GM18526 (cell line): Measurements from ENCODE around the gene CAMKMT.

ENCODE experiments used
- POLR2A ChIP-seq: IDR thresholded peaks from 3 replicates; pipeline ENCODE4 v1.6.1; 2011; ENCODE audit not compliant: insufficient read length; ENCODE audit errors: extremely low read depth

The CAMKMT gene

DNA sequence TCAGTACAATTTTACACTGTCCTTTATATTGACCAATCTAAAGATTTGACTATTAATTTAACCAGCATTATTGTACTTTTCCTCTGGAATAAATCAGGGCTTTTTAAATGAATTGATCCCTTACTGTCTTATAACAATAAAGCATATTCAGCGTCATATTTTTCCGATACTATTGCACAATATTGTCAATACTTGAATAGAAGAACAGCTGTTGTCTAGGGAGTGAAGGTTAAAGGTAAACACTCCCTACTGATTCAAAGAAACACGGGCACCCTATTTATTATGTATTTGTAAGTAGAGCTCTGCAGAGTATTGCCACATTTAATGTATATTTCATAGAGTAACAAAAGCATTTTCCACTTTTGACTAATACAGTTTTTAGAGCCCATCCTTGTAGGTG, 134.4 kb downstream of the CAMKMT start:
- TF ChIP-seq POLR2A, result no peak

DNA sequence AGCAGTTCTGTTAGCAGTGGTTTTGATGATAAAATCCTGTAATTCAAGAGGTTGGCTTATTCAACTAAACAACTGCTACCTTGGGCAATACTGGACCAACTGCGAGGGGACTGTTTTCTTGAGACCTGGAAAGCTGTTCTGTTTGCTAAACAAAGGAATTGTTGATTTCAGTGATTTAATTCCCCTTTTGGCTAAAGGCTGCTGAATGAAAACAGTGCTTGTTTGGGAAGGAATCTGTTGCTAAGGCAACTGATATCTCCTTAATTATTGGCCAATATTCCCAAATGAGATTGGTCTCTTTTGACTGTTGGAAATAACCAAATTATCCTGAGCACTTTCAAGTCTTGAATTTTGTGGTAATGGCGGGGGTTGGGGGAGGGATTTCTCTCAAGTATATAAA, 136.8 kb downstream of the CAMKMT start:
- TF ChIP-seq POLR2A, result no peak

DNA sequence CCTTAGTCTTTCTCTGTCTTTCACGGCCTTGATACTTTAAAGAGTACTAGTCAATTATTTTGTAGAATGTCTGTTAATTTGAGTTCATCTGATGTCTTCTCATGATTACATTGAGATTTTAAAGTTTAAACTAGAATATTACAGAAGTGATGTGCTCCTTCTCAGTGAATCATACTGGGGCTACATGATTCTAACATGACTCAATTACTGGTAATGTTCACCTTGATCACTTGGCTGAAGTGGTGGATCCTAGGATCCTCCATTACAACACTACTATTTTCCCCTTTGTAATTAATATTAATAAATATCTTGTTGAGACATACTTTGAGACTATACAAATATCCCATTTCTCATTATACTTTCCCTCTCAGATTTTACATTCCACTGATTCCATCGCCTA, 148.5 kb downstream of the CAMKMT start:
- TF ChIP-seq POLR2A, result no peak

DNA sequence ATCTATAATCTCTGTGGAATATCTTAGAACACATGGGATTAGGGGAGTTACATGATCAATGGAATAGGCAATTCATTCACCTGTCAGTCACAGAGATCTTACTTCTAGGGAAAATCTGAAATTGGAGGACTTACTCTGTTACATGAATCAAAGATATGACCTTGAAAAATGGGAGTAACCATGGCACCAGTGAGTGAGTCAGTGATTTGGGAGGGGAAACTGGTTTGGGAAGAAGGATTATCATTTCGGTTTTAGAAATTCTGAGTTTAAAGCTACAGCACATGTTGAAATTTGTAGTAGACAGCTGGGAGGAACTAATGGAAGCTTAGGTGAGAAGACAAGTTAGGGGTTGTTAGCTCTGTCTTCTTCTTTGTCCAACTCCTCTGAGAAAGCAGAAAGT, 153.7 kb downstream of the CAMKMT start:
- no peak for TF ChIP-seq POLR2A

DNA sequence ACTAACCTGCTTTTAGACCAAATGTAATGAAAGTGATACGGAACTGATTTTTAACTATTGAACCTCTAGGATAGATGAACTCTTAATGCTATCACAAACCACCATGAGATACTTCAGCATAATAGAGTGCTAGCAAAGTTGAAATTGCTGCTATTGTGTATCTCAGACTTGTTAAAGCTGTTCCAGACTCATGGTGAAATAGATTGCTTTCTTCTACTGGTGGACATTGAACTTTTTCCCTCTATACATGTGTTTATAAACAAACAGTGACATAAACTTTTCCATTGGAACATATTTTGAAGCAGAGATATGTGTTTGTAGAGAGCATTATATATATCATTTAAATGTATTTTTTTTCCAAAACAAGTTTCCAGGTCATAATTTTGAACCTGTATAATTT, 157.3 kb downstream of the CAMKMT start:
- TF ChIP-seq POLR2A, result no peak

DNA sequence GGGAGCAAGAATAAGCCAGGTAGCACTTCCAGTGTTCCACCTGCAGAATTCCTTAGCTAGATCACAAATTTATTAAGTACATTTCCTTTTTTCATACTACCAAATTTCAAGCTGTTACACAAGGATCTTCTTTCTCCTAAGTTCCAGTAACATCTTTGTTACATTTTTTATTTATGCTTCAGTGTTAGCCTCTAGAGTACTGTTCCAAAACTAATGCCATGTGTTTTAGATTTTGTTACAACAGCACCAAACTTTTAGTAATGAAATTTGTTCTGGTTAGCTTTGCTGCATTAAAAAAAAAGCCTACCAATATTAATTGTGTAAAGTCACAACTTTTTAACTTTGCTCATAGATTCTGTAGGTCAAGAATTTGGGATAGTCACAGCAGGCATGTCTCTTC, 161.1 kb downstream of the CAMKMT start:
- TF ChIP-seq POLR2A, result no peak

DNA sequence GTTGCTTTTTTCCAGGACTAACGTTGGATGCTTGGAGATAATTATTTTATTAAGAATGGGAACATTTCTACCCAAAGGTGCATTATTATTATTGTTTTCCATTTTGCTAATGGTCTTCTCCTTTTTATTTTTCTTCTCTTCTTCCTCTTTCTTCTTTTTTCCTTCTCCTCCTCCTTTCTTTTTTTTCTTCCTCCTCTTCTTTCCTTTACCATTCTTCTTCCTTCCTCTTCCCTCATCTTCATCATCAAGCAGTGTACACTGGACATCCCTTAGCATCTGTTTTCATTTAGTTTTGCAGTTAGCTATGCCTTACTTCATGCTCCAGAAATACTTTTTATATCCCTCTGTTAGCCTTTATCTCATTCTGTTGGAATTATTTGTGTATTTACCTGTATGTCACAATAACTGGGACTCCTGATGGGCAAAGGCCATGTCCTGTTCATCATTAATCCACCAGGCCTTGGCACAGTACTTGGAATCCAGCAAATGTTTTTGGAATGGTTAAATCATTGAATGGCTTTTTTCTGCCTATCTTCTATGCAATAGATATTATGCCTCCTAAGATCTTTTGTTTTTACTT, 162.7 kb downstream of the CAMKMT start:
- no peak for TF ChIP-seq POLR2A

DNA sequence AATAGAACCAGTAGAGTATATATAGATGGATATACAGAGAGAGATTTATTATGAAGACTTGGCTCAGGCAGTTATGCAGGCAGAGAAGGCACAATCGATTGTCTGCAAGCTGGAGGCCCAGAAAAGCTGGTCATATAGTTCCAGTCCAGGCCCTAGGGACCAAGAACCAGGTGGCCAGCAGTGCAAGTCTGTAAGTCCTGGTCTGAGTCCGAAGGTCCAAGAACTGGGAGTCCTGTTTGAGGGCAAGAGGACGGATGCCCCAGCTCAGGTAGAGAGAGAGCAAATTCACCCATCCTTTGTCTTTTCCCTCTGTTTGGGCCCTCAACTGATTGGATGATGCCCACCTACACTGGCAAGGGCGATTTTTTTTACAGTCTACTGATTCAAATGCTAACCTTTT, 164.6 kb downstream of the CAMKMT start:
- TF ChIP-seq POLR2A, result no peak

DNA sequence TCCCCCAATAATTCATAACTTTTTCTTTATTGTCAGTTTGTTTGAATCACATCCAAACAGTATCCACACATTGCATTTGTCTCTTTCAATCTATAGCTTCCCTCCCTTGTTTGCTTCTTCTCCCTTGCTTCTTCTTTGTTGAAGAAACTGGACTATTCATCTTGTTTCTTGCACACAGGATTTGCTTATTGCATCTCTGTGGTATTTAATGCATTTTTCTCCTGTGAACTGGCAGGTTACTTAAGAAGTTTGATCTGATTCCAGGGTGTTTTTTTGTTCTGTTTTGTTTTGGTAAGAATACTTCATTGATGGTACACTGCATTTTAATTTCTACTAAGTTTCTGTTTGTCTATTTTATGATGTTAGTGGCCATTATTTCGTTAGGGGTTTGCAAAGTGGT, 166.8 kb downstream of the CAMKMT start:
- no peak for TF ChIP-seq POLR2A

DNA sequence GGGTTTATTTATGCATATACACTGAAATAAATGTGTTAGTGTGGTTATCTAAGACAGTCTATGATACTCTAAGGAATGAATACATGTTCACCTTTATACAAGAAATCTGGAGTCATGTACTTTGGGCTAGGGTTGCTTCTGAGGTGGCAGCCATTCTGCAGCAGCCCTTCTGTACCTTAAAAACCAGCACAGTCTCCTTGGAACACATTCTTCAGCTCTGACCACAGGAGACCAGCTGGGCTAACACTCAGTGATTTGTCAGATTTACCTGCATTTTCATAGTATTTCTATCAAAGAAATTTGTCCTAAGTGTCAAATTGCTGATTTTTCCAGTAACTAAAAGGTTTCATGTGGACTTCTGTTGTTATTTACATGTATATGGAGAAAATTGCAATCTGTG, 167.7 kb downstream of the CAMKMT start:
- TF ChIP-seq POLR2A, result no peak

DNA sequence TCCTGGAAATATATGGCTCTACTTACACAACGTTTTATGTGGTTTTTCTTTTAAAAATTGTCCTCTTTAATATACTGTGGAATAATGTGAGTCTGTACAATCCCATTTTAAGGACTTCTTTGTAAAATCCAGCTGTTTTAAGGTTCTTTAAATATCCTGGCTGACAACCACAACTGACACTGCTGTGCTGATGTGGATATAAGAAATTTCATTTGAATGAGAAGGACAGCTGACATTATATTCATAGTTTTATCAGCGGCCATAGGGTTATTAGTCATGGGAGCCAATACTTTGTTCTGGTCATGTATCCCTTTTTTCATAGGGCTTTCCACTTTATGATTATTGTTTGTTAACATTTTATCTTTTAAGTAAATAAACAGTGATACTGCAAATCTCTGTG, 169.5 kb downstream of the CAMKMT start:
- TF ChIP-seq POLR2A, result no peak

DNA sequence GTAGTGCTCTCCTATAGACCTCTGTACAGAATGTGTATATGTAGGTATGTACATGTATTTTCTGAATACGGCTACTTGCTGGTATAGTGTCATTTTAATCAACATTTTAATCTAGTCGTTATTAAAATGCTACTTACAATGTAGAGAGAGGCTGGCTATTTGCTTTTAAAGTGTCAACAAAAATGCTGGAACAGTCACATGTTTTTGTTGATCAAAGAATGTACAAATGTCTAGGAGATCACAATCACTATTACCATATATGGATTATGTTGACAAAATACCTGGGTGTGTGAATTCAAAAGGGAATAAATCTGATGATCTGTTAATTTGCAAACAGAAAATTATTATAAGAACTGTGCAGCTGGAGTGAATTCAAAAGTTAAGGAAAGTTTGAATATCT, 170.3 kb downstream of the CAMKMT start:
- TF ChIP-seq POLR2A, result no peak

DNA sequence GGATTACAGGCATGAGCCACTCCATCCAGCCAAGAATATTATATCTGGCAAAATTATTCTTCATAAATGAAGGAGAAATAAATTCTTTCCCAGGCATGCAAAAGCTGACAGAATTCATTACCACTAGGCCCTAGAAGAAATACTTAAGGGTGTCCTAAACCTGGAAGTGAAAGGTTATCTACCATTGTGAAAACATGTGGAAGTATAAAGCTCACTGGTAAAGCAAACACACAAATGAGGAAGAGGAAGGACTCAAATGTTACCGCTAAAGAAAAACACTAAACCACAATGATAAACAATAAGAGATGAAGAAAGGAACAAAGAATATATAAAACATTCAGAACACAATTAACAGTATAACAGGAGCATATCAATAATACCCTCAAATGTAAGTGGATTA, 171.8 kb downstream of the CAMKMT start:
- TF ChIP-seq POLR2A, result no peak

DNA sequence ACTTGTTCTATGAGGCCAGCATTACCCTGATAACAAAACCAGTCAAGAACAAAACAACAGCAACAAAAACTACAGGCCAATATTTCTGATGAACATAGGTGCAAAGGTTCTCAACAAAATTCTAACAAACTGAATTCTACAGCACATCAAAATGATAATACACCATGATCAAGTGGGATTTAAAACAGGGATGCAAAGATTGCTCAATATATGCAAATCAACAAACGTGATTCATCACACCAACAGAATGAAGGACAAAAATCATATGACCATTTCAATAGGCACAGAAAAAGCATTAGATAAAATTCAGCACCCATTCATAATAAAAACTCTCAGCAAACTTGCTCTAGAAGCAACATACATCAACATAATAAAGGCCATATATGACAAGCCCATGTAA, 173.6 kb downstream of the CAMKMT start:
- no peak for TF ChIP-seq POLR2A

DNA sequence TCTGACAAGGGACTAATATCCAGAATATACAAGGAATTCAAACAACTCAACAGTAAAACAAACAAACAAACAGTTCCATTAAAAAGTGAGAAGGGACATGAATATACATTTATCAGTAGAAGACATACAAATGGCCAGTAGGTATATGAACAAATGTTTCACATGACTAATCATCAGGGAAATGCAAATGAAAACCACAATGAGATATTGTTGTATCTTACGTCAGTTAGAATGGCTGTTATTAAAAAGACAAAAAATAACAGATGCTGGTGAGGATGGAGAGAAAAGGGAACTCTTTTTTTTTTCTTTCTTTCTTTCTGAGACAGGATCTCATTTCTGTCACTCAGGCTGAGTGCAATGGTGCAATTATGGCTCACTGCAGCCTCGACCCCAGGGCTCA, 175.5 kb downstream of the CAMKMT start:
- TF ChIP-seq POLR2A, result no peak

DNA sequence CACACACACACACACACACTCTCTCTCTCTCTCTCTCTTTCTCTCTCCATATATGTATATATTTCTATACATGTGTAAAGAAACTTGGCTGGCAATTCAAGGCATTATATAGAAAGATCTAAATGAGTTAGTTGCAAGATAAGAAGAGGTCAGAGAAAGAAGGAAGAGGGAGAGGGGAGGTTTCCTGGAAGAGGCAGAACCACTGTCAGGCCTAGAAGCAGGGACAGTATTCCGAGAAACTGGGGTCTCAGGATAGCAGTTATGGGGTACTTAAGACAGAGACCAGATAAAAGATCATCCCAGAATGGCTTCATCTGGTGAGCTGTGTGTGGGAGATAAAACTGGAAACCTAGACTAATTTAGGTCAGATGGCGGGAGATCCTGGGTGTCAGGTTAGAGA, 180.8 kb downstream of the CAMKMT start:
- TF ChIP-seq POLR2A, result no peak

DNA sequence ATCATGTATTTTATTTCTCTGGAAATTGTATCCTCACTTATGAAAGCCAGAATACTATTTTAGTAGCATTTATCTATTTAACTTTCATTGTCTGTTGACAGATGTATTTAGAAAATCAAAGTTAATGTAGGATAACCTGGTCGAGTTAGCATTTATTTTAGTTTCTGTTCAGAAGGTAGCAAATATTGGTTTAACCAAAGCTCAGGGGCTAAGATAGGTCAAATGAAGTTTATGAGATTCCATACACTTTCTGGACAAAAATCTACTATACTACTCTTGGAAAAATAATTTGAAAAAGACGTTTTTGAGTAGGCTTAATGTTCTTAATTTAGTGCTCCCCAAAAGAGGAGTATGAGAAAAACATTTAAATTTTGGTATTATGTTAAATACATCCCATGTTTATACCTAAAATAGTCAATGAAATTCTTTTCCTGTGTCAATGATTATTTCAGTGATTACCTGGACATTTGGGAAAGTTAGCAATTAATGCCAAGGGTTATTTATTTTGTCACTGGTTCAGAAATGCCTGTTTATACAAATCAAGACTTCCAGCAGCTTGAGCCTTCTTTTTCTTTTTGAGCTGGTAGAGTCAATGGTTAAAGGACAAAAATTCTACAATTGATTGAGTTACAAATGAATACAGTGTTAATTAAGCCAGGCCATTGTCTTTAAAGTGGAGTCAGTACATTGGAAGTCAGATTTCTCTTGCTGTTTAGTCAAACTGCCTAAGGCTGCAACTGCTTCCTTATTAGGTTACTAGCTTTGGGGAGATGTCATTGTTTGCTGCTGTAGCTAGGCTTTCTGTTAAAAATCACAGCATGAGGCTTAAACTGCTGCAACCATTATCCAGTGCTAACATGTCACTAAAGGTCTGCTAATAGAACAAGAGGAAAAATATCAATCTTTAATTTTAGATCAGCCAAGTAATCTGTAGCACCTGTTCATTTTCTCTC, 182.3 kb downstream of the CAMKMT start:
- TF ChIP-seq POLR2A, result no peak

DNA sequence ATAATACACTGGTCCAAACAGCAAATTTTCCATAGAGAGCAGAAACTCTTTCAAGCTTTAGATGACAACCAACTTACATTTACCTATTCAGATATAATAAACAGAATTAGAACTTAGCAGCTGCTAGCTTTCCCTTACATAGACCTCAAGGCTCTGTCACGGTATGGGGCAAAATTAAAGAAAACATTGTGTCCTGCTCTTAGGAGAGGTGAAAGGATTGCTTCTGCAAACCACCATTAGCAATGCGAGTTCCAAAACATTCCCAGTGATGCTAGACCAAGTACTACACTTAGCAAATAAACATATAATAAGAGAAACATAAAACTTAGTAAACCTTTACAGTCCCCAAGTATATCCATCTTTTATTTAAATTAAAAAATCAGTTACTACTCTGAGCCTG, 183.3 kb downstream of the CAMKMT start:
- no peak for TF ChIP-seq POLR2A
